Right lobe of liver (tissue), 6 donors: ENCODE data around the gene GUCA2A. TPM values are rescaled to one million over a fixed set of nuclear protein-coding genes. Genes with fewer than 3 reads are reported as not detected.

ENCODE experiments used
- ATAC-seq, 4 donors: fragments of 200-7000 bp; cut with Tn5 transposase; one replicate each; pipeline ENCODE4 v1.9.1; 2020; ENCODE audit warnings: mild to moderate bottlenecking in 4 of 4, moderate library complexity in 4 of 4
- DNase-seq, 3 donors: peaks; one replicate each; pipeline ENCODE4 v3.0.0-alpha.2; 2020
- H3K27ac ChIP-seq, 3 donors: fragments of 200-600 bp; one replicate each; pipeline ENCODE4 v1.8.0; 2022
- H3K27me3 ChIP-seq, 2 donors: fragments of 200-600 bp; one replicate each; pipeline ENCODE4 v1.8.0; 2022
- H3K36me3 ChIP-seq, 4 donors: fragments of 200-600 bp; sonication (generic) in 1 of 4; one replicate each; pipeline versions ENCODE4 v1.5.1 to v1.8.0; 2017 to 2022; ENCODE audit warnings: control low read depth in 1 of 4
- H3K4me1 ChIP-seq, 4 donors: fragments of 200-600 bp; sonication (generic) in 1 of 4; one replicate each; pipeline versions ENCODE4 v1.5.1 to v1.8.0; 2017 to 2022; ENCODE audit warnings: control low read depth in 1 of 4
- H3K4me3 ChIP-seq, 3 donors: fragments of 200-600 bp; one replicate each; pipeline ENCODE4 v1.8.0; 2022
- H3K9me3 ChIP-seq, 4 donors: fragments of 200-600 bp; sonication (generic) in 1 of 4; one replicate each; pipeline versions ENCODE4 v1.5.1 to v1.8.0; 2017 to 2022; ENCODE audit warnings: control low read depth in 1 of 4
- POLR2A ChIP-seq: fragments of 450-650 bp; IDR thresholded peaks from one replicate; pipeline ENCODE4 v1.6.1; 2017; ENCODE audit warnings: antibody characterized with exemption, mild to moderate bottlenecking
- WGBS: methylation state at CpG from one replicate; pipeline ENCODE4 v1.1.6; 2018; ENCODE audit warnings: low coverage, low lambda C conversion rate; ENCODE audit not compliant: insufficient coverage; ENCODE audit errors: missing lambda C conversion rate; 5-methylcytosine and 5-hydroxymethylcytosine counted together
- intact Hi-C, 2 donors: fragments of 100-400 bp; cut with DNase I; formaldehyde crosslinking; loops; one replicate each; pipeline versions ENCODE4 v1.11.2 to v1.14.1; 2022
- total RNA-seq, 6 experiments: library from RNA; depleted of rRNA in 2 of 6; stranded (reverse); fragments of >200 nt in 2 of 6; fragmentation: NEBNext Ultra II Directional in 3 of 6; extraction: Animal tissue kit (Norgen Biotek cat#: 25700) in 3 of 6; gene quantifications; one replicate each; pipeline versions ENCODE4 v1.1.0 to v1.2.4, GENCODE V29; 2016 to 2023
- TF ChIP-seq, protein P1 (sequence below), 4 donors: fragments of 200-600 bp in 3 of 4; fragments of 450-650 bp in 1 of 4; IDR thresholded peaks; one replicate each; pipeline versions ENCODE4 v1.5.1 to v1.8.0; 2016 to 2022; ENCODE audit warnings: antibody characterized with exemption in 4 of 4, mild to moderate bottlenecking in 2 of 4
- donor health status: DM: no; HTN: yes; CAD: no.
- donor health status: DM: no; HTN: no; CAD: no.
- donor health status: DM: no; HTN: no; CAD: no.
- donor health status: DM: no; HTN: yes; CAD: no.
- donor health status: DM: no; HTN: yes; CAD: no.

GUCA2A gene
- total RNA-seq, 6 experiments from 2014 or later = not detected

DNA sequence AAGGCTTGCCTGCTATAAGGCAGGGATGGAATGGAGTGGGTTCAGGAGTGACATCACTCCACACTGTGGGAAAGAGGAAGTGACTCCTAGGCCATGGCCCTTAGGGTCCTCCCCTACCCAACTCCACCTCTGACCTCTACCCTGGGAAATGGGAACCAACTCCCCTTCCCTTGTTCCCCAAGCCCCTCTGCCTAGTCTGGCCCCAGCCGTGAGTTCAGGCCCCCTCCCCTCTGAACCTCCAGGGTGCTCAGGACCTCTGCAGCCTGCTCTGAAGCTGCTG is 3.8 kb upstream of the GUCA2A start:
- peaks cover 0 to 11% (median 3%) of the 10 kb centered on the region in 4 donors for H3K4me1 ChIP-seq
- no peak for TF ChIP-seq POLR2A
- TF ChIP-seq, protein P1, sequence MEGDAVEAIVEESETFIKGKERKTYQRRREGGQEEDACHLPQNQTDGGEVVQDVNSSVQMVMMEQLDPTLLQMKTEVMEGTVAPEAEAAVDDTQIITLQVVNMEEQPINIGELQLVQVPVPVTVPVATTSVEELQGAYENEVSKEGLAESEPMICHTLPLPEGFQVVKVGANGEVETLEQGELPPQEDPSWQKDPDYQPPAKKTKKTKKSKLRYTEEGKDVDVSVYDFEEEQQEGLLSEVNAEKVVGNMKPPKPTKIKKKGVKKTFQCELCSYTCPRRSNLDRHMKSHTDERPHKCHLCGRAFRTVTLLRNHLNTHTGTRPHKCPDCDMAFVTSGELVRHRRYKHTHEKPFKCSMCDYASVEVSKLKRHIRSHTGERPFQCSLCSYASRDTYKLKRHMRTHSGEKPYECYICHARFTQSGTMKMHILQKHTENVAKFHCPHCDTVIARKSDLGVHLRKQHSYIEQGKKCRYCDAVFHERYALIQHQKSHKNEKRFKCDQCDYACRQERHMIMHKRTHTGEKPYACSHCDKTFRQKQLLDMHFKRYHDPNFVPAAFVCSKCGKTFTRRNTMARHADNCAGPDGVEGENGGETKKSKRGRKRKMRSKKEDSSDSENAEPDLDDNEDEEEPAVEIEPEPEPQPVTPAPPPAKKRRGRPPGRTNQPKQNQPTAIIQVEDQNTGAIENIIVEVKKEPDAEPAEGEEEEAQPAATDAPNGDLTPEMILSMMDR (IDR thresholded peaks at IDR 0.05) = no peak
- H3K4me3 ChIP-seq = no peak overlapping the region
- no peaks in the 10 kb centered on the region for H3K27me3 ChIP-seq
- H3K27ac ChIP-seq = no peak overlapping the region
- no peak for ATAC-seq
- DNase-seq = no peak
- intact Hi-C loops = no loop called here
- WGBS = 20% methylated on average over 1 of the region's 1 CpG
- no peaks in the 10 kb centered on the region for H3K36me3 ChIP-seq
- H3K9me3 ChIP-seq = no peaks in the 10 kb centered on the region

DNA sequence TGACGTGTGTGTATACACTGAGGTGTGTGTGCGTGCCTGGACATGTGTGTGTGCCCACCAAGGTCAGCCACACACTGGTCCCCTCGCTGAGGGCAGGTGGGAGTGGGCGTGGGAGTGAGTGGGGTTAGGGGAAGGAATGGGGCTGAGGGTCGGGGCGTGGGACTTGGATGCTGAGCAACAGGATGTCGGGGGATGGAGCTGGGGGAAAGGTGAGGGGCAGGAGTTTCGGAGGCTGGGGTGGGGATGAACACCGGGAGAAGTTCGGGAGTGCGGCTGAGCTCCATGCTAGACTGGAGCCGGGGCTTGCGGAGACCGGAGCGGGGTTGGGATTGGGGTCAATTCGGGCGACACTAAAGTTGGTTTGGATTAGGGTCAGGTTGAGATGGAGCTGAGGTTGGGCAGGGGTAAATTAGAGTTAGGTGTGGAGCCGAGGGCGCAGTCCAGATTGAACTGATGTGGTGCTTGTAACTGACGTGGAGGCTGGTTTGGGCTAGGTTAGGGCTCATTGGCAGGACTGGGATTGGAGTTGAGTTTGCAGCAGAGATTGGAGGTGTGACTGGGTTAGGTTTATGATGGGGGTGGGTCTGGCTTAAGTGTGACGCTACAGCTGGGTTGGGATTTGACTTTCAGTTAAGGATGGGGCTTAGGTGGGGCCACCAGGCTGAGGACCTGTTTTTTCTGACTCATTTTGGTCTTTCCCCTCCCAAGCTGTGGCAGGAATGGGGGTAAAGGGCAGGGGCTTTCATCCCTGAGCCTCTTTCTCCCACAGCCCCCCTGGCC is 3.3 kb upstream of the GUCA2A start:
- Histone ChIP-seq H3K4me1 (peaks cover 0 to 6% (median under 1%) of the 10 kb centered on the region in 4 donors), H3K36me3 (no peaks in the 10 kb centered on the region), H3K9me3 (no peaks in the 10 kb centered on the region), H3K27me3 (no peaks in the 10 kb centered on the region), H3K4me3 (no peak overlapping the region), H3K27ac (no peak overlapping the region)
- ATAC-seq (no peak), DNase-seq (no peak)
- no peak for TF ChIP-seq POLR2A
- TF ChIP-seq, protein P1 (IDR thresholded peaks at IDR 0.05) = no peak
- intact Hi-C loops = no loop called here
- WGBS = 75% methylated on average over 21 of the region's 21 CpGs

DNA sequence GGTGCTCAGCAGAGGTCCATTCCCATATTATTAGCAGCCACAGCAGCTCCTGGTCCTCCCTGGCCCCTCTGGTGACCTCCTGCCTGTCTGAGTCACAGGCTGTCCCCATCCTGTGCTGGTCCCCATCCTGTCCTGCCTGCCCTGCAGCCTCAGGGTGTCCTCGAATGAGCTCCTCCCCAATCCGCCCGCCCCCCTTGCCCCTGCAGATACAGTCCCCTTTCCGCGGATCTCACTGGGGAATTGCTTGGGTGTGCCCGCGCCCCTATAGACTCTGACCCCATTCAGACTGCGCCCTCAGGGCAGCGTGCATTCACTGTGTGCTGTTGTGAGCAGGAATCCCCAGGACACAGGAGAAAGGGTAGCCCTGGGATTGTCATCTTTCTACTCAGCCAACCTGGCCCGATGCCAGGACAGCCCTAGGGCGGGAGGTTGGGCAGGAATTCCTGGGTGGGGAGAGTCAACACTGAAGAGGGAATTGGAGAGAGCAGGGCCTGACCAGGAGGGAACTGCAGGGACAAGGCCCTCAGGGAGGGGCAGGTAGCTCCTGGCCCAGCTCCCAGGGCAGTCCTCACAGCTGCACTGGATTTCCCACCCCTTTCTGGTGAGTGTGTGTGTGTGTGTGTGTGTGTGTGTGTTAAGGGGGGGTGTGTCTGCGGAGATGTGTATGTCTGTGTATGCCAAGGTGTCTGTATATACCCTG is 1.1 kb upstream of the GUCA2A start:
- no peak overlapping the region for H3K27ac ChIP-seq
- no peaks in the 10 kb centered on the region for H3K36me3 ChIP-seq
- ATAC-seq = peak; percentile 63 to 79 (median 66)
- TF ChIP-seq, protein P1 (IDR thresholded peaks at IDR 0.05) = no peak
- no peak for TF ChIP-seq POLR2A
- H3K9me3 ChIP-seq = no peaks in the 10 kb centered on the region
- H3K27me3 ChIP-seq = no peaks in the 10 kb centered on the region
- H3K4me1 ChIP-seq = no peaks in the 10 kb centered on the region
- intact Hi-C loops = no loop called here
- peak; percentile 63 to 65 (median 65) for DNase-seq
- H3K4me3 ChIP-seq = no peak overlapping the region
- 57% methylated on average over 5 of the region's 12 CpGs for WGBS

DNA sequence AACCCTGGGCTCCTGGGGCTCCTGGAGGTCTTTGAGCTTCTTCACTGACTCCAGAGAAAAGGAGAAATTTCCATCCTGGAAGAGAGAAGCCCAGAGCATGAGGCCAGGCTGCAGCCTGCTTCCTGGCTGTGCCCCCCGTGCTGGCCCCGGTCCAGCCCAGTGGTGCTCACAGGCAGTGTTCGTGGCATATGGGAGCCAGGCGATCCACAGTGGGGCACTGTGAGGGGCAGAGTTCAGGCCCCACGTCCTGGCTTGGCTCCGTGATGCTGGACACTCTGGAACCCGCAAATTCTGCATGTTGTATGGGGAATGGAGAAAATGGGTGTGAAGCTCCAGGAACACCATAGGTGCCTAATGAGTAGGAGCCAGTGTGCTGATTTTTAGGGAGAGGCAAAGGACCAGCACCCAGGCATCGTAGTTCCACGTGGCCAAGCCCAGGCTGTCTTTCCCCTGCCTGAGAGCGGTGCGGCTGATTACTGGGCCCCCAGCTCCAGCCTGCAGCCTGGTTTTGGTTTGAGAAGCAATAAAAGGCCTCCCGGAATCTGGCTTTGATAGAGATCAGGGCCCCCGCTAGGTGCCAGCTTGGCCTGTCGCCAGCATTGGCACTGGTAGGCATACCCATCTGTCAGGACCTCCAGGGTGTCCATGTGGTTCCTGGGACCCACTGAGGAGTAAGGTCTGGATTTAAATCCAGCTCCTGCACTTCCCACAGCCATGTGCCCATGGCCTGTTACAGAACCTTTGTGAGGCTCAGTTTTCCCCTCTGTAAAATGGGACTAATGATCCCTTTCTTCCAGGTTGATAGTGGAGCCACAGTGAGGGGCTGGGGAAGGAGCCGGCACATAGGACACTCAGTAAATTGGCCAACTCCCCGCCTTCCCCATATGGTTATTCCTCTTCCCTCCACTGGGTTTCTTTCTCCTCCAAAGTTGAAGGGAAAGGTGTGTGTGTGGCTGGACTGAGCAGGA is 725 bp downstream of the GUCA2A start:
- no peaks in the 10 kb centered on the region for H3K9me3 ChIP-seq
- no peaks in the 10 kb centered on the region for H3K4me1 ChIP-seq
- no peaks in the 10 kb centered on the region for H3K27me3 ChIP-seq
- no peak for ATAC-seq
- no peak for DNase-seq
- TF ChIP-seq, protein P1 (IDR thresholded peaks at IDR 0.05) = no peak
- TF ChIP-seq POLR2A = no peak
- H3K27ac ChIP-seq = no peak overlapping the region
- intact Hi-C loops = no loop called here
- H3K36me3 ChIP-seq = no peaks in the 10 kb centered on the region
- no peak overlapping the region for H3K4me3 ChIP-seq
- WGBS = 80% methylated on average over 9 of the region's 16 CpGs
